WERI-Rb-1 (cell line): Measurements from ENCODE around the gene RAB20.

Experiments
- DNase-seq: peaks from one replicate; pipeline ENCODE4 v3.0.0-alpha.2; 2020
- H3K27ac ChIP-seq: fragments of 250-450 bp; sonication (Bioruptor Pico); 2 replicates; pipeline ENCODE4 v1.5.1; 2020; ENCODE audit warnings: mild to moderate bottlenecking, moderate library complexity
- H3K27me3 ChIP-seq: fragments of 250-450 bp; sonication (Bioruptor Pico); 2 replicates; pipeline ENCODE4 v1.5.1; 2021; ENCODE audit warnings: mild to moderate bottlenecking, low read depth, moderate library complexity; ENCODE audit not compliant: insufficient read depth, severe bottlenecking
- H3K36me3 ChIP-seq: fragments of 250-450 bp; sonication (Bioruptor Pico); 2 replicates; pipeline ENCODE4 v1.5.1; 2020; ENCODE audit warnings: mild to moderate bottlenecking, moderate library complexity
- H3K4me3 ChIP-seq: 2 replicates; pipeline ENCODE4 v1.5.1; 2011; ENCODE audit warnings: low read depth, mild to moderate bottlenecking, control low read depth, low read length
- H3K9me3 ChIP-seq: fragments of 250-450 bp; sonication (Bioruptor Pico); 2 replicates; pipeline ENCODE4 v1.5.1; 2021; ENCODE audit warnings: mild to moderate bottlenecking, moderate library complexity; ENCODE audit not compliant: severe bottlenecking
- TF ChIP-seq, protein P1 (sequence below): IDR thresholded peaks from 2 replicates; pipeline ENCODE4 v1.5.1; 2011; ENCODE audit warnings: low read depth, mild to moderate bottlenecking, control low read depth, inconsistent platforms, low read length

Gene RAB20

DNA sequence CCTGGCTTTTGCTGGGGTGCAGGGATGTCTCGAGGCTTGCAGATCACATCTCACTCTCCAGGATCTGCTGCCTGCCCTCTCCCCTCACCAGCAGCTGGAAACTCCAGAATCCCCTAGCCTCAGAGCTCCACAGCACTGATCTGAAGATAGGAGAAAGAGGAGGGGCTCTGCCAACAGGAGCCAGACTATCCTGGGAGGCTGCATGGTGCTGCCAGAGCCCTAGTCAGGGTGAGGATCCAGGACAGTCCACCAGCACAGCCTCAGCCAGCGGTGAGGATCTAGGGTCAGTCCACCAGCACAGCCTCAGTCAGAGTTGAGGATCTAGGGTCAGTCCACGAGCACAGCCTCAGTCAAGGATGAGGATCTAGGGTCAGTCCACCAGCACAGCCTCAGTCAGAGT, 65.2 kb downstream of the RAB20 start:
- H3K9me3 ChIP-seq: peaks cover 6% of the 10 kb centered on the region
- no peak overlapping the region for H3K4me3 ChIP-seq
- no peaks in the 10 kb centered on the region for H3K27me3 ChIP-seq
- H3K36me3 ChIP-seq: peaks cover 20% of the 10 kb centered on the region
- no peak for DNase-seq
- no peak overlapping the region for H3K27ac ChIP-seq
- TF ChIP-seq, protein P1, sequence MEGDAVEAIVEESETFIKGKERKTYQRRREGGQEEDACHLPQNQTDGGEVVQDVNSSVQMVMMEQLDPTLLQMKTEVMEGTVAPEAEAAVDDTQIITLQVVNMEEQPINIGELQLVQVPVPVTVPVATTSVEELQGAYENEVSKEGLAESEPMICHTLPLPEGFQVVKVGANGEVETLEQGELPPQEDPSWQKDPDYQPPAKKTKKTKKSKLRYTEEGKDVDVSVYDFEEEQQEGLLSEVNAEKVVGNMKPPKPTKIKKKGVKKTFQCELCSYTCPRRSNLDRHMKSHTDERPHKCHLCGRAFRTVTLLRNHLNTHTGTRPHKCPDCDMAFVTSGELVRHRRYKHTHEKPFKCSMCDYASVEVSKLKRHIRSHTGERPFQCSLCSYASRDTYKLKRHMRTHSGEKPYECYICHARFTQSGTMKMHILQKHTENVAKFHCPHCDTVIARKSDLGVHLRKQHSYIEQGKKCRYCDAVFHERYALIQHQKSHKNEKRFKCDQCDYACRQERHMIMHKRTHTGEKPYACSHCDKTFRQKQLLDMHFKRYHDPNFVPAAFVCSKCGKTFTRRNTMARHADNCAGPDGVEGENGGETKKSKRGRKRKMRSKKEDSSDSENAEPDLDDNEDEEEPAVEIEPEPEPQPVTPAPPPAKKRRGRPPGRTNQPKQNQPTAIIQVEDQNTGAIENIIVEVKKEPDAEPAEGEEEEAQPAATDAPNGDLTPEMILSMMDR: no peak

DNA sequence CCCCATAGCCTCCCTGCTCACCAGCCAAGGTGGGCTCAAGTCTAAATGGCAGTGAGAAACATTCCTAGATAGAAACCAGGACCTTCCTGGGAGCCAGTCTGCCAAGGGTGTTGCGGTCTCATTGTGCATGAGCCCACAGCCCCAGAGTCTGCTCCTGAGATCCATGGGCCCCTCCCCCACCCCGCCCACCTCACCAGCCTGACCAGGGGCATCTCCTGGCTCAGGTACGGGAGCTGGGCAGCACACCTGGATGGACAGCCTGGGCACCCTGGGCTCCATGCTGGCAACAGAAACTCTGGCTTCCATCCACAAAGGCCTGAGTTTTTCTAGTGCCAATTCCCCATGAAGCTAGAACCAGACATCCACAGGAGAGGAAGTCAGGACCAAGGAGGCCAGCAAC, 65.6 kb downstream of the RAB20 start:
- Histone ChIP-seq H3K4me3 (no peak overlapping the region), H3K36me3 (peaks cover 24% of the 10 kb centered on the region), H3K9me3 (peaks cover 5% of the 10 kb centered on the region), H3K27me3 (no peaks in the 10 kb centered on the region), H3K27ac (no peak overlapping the region)
- no peak for DNase-seq
- TF ChIP-seq, protein P1: no peak

DNA sequence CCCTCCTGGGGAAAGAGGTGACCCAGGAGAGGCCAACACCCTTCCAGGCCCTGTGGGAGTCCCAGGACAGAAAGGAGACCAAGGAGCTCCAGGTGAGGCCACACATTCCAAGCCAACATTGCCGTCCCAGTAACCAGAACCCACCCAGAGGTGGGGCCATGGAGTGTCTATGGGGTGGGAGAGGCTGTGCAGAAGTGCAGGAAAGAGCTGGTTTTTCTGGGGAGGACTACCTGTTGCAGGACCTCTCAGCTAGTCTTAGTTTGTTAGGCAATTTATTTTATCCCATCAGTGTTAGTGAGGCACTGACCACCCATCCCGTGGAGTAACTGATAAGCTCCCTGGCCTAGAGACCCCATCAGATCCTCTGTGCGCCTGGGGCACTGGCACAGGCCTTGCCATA, 66.1 kb downstream of the RAB20 start:
- TF ChIP-seq, protein P1: no peak
- Histone ChIP-seq H3K36me3 (peaks cover 24% of the 10 kb centered on the region), H3K9me3 (no peaks in the 10 kb centered on the region), H3K4me3 (no peak overlapping the region), H3K27ac (no peak overlapping the region), H3K27me3 (no peaks in the 10 kb centered on the region)
- no peak for DNase-seq

DNA sequence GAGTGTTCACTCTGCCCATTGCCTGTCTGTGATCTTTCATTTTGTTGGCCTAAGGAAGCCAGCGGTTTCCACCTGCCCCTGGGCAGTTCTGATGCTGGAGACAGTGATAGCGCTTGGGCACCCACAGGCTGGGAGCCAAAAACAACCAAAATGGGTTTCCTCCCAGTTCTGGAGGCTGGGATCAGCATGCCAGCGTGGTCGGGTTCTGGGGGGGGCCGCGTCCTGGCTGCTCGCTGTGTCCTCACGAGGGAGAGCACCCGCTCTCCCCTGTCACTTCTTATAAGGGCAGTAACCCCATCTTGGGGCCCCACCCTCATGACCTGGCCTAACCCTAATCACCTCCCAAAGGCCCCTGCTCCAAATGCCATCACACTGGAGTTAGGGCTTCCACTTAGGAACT, 67.9 kb downstream of the RAB20 start:
- no peak for DNase-seq
- no peak overlapping the region for H3K4me3 ChIP-seq
- peaks cover 20% of the 10 kb centered on the region for H3K36me3 ChIP-seq

DNA sequence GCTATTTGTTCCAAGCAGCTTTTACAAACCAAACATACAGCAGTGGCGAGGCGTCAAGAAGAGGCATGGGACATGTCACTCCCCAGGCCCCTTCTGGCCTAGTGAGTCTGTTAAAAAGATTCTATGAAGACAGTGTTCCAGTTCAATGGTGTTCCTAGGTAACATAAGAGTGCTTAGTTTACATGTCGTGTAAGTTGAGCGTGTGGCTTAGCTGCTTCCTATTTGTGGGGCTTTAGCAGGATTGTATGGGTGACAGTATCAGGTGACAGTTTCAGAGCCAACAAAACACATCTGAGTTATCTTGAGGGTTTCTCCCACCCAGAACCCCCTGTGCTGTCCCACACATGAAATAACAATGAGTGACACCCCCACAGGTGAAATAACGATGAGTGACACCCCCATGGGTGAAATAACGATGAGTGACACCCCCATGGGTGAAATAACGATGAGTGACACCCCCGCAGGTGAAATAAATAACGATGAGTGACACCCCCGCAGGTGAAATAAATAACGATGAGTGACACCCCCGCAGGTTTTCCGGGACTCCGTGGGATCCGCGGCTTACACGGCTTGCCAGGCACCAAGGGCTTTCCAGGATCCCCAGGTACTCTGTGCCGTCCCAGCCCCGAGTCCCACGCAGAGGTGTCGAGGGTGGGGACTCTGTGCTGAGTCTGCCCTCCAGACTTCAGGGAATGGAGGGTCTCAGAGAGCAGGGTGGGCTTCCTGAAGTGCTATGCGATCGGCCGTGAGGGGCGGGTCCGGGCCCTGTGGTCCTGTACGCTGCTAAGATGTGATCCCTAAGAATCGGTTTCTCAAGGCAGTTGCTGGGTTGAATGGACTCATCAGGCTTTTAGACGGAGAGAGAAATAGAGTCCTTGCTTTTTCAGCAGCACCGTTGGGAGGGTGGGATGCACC, 68.6 kb downstream of the RAB20 start:
- Histone ChIP-seq H3K36me3 (peaks cover 16% of the 10 kb centered on the region), H3K27ac (no peak overlapping the region), H3K9me3 (no peaks in the 10 kb centered on the region), H3K4me3 (no peak overlapping the region), H3K27me3 (no peaks in the 10 kb centered on the region)
- TF ChIP-seq, protein P1: no peak
- no peak for DNase-seq

More for the DNA sequence above, 67.9 kb downstream of the RAB20 start:
- Histone ChIP-seq H3K9me3 (no peaks in the 10 kb centered on the region), H3K27me3 (no peaks in the 10 kb centered on the region), H3K27ac (no peak overlapping the region)
- TF ChIP-seq, protein P1: no peak
